ENCODE data around the gene CLASP1. TPM values are rescaled to one million over a fixed set of nuclear protein-coding genes. Genes with fewer than 3 reads are reported as not detected.
A peak's percentile ranks its signal among the peaks of the same experiment; 100 is the strongest.

Gene CLASP1
- total RNA-seq, 1 experiment from 2014 or later: 81.9 TPM

- H3K4me1 Mint-ChIP-seq (ENCODE audit: insufficient read depth, unreplicated experiment): peaks cover 39% of the 10 kb centered on the region
- BruUV-seq (replicated peaks): TSS peak; percentile 0
- H3K4me3 Mint-ChIP-seq (ENCODE audit: unreplicated experiment): peak overlapping the region; percentile 23
- peaks cover 39% of the 10 kb centered on the region for H3K36me3 Mint-ChIP-seq (ENCODE audit: insufficient read depth, unreplicated experiment)
- peak; percentile 95 for DNase-seq (ENCODE audit: unreplicated experiment)
- H3K27me3 Mint-ChIP-seq (ENCODE audit: insufficient read depth, unreplicated experiment): no peaks in the 10 kb centered on the region
- ChIA-PET CTCF (interaction anchor here (0.6 to 2.4 kb wide), 4 partner anchors 14 to 1754 kb away, joined by 3 to 7 read pairs (median 4); partner anchors contain the start of gene CLASP1), POLR2A (interaction anchor here (0.6 to 8.6 kb wide), 17 partner anchors 21 to 1293 kb away, joined by 3 to 247 read pairs (median 3); partner anchors contain the start of genes NIFK and TSN)
- H3K9me3 Mint-ChIP-seq (ENCODE audit: unreplicated experiment): no peaks in the 10 kb centered on the region
- TF ChIP-seq, protein P1, sequence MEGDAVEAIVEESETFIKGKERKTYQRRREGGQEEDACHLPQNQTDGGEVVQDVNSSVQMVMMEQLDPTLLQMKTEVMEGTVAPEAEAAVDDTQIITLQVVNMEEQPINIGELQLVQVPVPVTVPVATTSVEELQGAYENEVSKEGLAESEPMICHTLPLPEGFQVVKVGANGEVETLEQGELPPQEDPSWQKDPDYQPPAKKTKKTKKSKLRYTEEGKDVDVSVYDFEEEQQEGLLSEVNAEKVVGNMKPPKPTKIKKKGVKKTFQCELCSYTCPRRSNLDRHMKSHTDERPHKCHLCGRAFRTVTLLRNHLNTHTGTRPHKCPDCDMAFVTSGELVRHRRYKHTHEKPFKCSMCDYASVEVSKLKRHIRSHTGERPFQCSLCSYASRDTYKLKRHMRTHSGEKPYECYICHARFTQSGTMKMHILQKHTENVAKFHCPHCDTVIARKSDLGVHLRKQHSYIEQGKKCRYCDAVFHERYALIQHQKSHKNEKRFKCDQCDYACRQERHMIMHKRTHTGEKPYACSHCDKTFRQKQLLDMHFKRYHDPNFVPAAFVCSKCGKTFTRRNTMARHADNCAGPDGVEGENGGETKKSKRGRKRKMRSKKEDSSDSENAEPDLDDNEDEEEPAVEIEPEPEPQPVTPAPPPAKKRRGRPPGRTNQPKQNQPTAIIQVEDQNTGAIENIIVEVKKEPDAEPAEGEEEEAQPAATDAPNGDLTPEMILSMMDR (IDR thresholded peaks at IDR 0.05; ENCODE audit: unreplicated experiment): no peak
- intact Hi-C loops (cut with micrococcal nuclease): loop anchor here (1.0 to 10.0 kb wide), 3 partner anchors 22 to 432 kb away; no protein-coding TSS in a partner anchor
- peak overlapping the region; percentile 12 for H3K27ac Mint-ChIP-seq (ENCODE audit: low read depth, unreplicated experiment)
These were observed 122.1 kb downstream of the CLASP1 start for GRCh38 chr2:121527009-121527682.

DNA sequence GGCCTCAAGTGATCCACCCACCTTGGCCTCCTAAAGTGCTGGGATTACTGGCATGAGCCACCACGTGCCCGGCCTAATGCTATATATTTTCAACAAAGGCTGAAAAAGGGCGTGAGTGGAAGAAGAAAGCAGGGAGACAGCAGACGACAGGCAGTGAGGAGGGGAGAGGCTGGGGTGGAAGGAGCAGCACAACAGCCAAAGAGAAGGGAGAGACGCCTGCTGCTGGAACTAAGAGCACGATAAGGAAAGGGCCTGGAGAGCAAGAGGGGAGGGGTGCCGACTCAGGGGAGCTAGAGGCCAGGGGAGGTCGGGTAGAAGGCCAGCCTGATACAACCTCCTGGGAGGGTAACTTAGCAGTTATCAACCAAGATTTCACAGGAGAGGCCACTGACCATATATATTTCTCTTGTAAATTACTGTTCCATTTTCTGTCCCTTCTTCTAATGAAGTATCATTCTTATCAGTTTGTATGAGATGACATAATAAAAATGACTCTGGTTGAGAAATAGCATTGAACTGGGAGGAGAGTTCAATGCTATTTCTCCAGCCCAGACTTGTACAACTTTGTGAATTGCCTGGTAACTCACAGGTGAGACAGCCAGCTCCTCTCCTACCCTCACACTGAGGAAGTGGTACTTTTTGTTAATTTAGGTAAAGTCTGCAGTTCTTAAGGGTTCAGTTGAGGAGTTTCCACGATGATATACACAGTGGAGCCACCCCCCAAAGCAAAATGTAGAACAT is 124.4 kb downstream of the CLASP1 start:
- ChIA-PET CTCF (interaction anchor here (0.6 to 0.9 kb wide), 4 partner anchors 19 to 618 kb away, joined by 3 to 4 read pairs (median 3); no protein-coding TSS in a partner anchor), POLR2A (interaction anchor here (0.6 to 8.6 kb wide), 9 partner anchors 12 to 421 kb away, joined by 3 to 247 read pairs (median 3); partner anchors contain the start of gene CLASP1)
- peak overlapping the region; percentile 19 for H3K4me3 Mint-ChIP-seq (ENCODE audit: unreplicated experiment)
- TF ChIP-seq, protein P1 (IDR thresholded peaks at IDR 0.05; ENCODE audit: unreplicated experiment): no peak
- BruUV-seq (replicated peaks): no TSS peak
- peak overlapping the region; percentile 77 for H3K27ac Mint-ChIP-seq (ENCODE audit: low read depth, unreplicated experiment)
- intact Hi-C loops (cut with micrococcal nuclease): loop anchor here (10.0 kb wide), 1 partner anchor 430 kb away; no protein-coding TSS in a partner anchor
- peaks cover 44% of the 10 kb centered on the region for H3K4me1 Mint-ChIP-seq (ENCODE audit: insufficient read depth, unreplicated experiment)
- no peaks in the 10 kb centered on the region for H3K9me3 Mint-ChIP-seq (ENCODE audit: unreplicated experiment)
- peaks cover 43% of the 10 kb centered on the region for H3K36me3 Mint-ChIP-seq (ENCODE audit: insufficient read depth, unreplicated experiment)
- DNase-seq (ENCODE audit: unreplicated experiment): peak; percentile 38
- H3K27me3 Mint-ChIP-seq (ENCODE audit: insufficient read depth, unreplicated experiment): no peaks in the 10 kb centered on the region

GRCh38 chr2:121521359-121521758 is 127.9 kb downstream of the CLASP1 start:
- ChIA-PET POLR2A (interaction anchor here (0.6 to 2.7 kb wide), 4 partner anchors 9 to 144 kb away, joined by 4 to 10 read pairs (median 7); no protein-coding TSS in a partner anchor), CTCF (interaction anchor here (0.6 to 1.1 kb wide), 3 partner anchors 113 to 124 kb away, joined by 3 to 4 read pairs (median 3); no protein-coding TSS in a partner anchor)
- TF ChIP-seq, protein P1 (IDR thresholded peaks at IDR 0.05; ENCODE audit: unreplicated experiment): no peak
- no peak overlapping the region for H3K27ac Mint-ChIP-seq (ENCODE audit: low read depth, unreplicated experiment)
- H3K9me3 Mint-ChIP-seq (ENCODE audit: unreplicated experiment): no peaks in the 10 kb centered on the region
- no peak overlapping the region for H3K4me3 Mint-ChIP-seq (ENCODE audit: unreplicated experiment)
- intact Hi-C loops (cut with micrococcal nuclease): loop anchor here (10.0 kb wide), 1 partner anchor 427 kb away; no protein-coding TSS in a partner anchor
- no peak for DNase-seq (ENCODE audit: unreplicated experiment)
- no peaks in the 10 kb centered on the region for H3K27me3 Mint-ChIP-seq (ENCODE audit: insufficient read depth, unreplicated experiment)
- BruUV-seq (replicated peaks): no TSS peak
- peaks cover 67% of the 10 kb centered on the region for H3K36me3 Mint-ChIP-seq (ENCODE audit: insufficient read depth, unreplicated experiment)
- H3K4me1 Mint-ChIP-seq (ENCODE audit: insufficient read depth, unreplicated experiment): peaks cover 21% of the 10 kb centered on the region

Data from MCF 10A (cell line).